Subcutaneous adipose tissue (tissue), 4 donors: ENCODE results near the gene ODAD4. TPM values are rescaled to one million over a fixed set of nuclear protein-coding genes. Genes with fewer than 3 reads are reported as not detected.

Experiments used
- total RNA-seq, 4 donors: library from RNA; depleted of rRNA; stranded (reverse); fragments of >200 nt; gene quantifications; one replicate each; pipeline ENCODE4 v1.1.0, GENCODE V29; 2016
- TF ChIP-seq, protein P1 (sequence below): fragments of 450-650 bp; IDR thresholded peaks from one replicate; pipeline ENCODE4 v1.5.1; 2016; ENCODE audit warnings: low read depth, mild to moderate bottlenecking, control low read depth, antibody characterized with exemption, moderate library complexity

ODAD4 gene
- total RNA-seq, 4 donors from 2014 or later, result 0.33 to 0.88 (median 0.44) TPM

DNA sequence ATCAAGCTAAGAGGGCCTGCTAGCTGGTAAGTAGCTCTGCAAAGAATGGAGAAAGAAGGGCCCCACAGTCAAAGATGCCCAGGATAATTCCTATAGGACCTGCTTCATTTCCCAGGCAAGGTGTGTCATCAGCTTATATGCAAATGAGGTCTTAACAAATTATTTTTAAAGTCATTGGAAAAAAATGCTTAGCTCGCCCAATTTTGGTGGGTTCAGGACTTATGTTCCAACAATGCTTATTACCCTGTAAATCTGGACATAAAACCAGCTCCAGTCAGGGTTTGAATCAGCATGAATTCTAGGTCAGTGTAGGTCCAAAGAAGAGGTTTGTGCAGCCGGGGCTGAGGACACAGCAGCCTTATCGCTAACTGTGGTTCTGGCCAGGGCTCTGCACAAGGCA lies 37.0 kb upstream of the ODAD4 start:
- TF ChIP-seq, protein P1, sequence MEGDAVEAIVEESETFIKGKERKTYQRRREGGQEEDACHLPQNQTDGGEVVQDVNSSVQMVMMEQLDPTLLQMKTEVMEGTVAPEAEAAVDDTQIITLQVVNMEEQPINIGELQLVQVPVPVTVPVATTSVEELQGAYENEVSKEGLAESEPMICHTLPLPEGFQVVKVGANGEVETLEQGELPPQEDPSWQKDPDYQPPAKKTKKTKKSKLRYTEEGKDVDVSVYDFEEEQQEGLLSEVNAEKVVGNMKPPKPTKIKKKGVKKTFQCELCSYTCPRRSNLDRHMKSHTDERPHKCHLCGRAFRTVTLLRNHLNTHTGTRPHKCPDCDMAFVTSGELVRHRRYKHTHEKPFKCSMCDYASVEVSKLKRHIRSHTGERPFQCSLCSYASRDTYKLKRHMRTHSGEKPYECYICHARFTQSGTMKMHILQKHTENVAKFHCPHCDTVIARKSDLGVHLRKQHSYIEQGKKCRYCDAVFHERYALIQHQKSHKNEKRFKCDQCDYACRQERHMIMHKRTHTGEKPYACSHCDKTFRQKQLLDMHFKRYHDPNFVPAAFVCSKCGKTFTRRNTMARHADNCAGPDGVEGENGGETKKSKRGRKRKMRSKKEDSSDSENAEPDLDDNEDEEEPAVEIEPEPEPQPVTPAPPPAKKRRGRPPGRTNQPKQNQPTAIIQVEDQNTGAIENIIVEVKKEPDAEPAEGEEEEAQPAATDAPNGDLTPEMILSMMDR, result no peak

- TF ChIP-seq, protein P1, result no peak
These were observed 35.6 kb upstream of the ODAD4 start for GRCh38 chr17:41894791-41895331.

DNA sequence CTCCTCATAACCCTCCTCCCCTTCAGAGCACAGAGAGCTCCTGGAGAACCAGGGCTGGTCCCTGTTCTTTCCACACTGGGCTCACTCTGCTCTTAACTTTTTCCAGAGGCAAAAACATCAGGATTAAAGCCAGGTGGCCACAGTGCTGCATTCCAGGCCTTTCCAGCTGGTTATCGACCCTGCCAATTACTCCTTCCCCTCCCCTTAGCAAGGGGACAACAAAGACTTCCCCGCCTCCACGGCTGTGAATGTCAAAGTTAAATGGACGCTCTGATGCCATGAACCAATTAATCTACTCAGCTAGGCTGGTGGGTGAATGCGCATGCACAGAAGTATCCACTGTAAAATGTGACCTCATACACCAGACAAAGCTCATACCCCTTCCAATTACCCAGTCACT lies 34.8 kb upstream of the ODAD4 start:
- TF ChIP-seq, protein P1, result no peak

DNA sequence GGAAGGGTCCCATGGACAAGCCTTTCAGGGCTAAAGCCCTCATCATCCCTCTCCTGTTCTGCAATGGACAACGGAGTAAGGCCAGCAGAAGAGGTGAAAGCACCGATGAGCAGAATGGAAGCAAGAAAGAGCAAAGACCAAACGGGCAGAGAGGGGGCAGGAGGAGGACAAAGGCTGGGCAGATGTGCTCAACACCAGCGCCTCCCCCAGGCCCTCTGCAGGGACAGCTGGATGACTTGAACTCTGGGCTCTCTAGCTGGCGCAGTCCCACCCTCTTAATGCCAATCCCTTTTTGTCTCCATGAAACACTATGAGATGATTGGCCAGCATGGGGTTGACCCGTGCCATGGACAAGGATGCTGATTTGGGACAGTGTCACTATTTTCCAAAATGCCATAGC lies 33.7 kb upstream of the ODAD4 start:
- TF ChIP-seq, protein P1, result no peak

DNA sequence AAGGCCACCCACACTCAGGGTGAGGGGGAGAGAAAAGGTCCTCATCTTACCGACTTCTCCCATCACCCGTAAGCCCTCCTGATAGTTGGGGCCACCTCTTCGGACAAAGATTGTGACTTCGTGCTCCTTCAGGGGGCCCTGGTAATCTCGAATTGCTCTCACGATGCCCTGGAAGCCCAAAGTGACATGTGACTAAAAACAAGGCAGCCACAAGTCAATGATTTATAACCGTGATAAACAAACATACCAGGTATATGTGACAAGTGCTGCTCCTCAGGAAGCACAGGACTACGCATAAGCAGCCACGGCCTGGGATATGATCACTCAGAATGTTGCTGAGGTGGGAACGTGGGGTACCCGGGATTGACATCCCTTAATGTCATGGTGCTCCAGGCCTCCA lies 28.8 kb upstream of the ODAD4 start:
- TF ChIP-seq, protein P1, result no peak

DNA sequence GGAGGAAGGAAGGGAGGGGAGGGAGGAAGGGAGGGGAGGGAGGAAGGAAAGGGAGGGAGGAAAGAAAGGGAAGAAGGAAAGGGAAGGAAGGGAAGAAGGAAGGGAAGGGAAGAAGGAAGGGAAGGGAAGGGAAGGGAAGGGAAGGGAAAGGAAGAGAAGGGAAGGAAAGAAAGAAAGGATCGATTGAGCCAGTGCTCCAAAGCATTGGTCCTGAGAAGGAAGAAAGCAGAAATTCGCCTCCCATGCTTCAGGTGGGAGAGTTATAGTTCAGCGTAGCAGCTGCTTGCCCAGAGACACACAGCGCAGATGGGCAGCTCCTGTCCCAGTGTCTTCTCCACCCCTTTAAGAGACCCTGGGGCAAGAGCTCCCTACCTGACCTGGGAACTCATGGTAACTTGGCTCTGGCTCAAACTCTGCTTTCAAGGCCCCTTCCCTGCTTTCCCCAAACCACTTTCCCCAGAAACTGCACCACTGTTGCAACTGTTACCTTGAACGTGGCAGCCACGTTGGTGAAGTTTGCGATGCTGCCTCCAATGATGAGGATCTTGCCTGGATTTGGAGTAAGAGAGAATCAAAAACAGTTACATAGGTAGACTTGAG lies 26.1 kb upstream of the ODAD4 start:
- TF ChIP-seq, protein P1, result no peak

- TF ChIP-seq, protein P1, result no peak
These were observed 25.2 kb upstream of the ODAD4 start for GRCh38 chr17:41905172-41905571.
